Suprapubic skin (tissue), 4 donors: ENCODE data around the gene ABCC2. TPM values are rescaled to one million over a fixed set of nuclear protein-coding genes. Genes with fewer than 3 reads are reported as not detected.

Experiments
- DNase-seq, 2 donors: peaks; one replicate each; pipeline ENCODE4 v3.0.0-alpha.2; 2019; ENCODE audit warnings: low spot score in 2 of 2
- H3K27ac ChIP-seq: fragments of 200-600 bp; sonication (generic); one replicate; pipeline ENCODE4 v1.5.1; 2019
- H3K27me3 ChIP-seq: fragments of 200-600 bp; sonication (generic); one replicate; pipeline ENCODE4 v1.5.1; 2019
- H3K36me3 ChIP-seq: fragments of 200-600 bp; sonication (generic); one replicate; pipeline ENCODE4 v1.5.1; 2019
- H3K4me1 ChIP-seq: fragments of 200-600 bp; sonication (generic); one replicate; pipeline ENCODE4 v1.5.1; 2019
- H3K4me3 ChIP-seq: fragments of 200-600 bp; sonication (generic); one replicate; pipeline ENCODE4 v1.5.1; 2019; ENCODE audit warnings: mild to moderate bottlenecking
- H3K9me3 ChIP-seq: fragments of 200-600 bp; sonication (generic); one replicate; pipeline ENCODE4 v1.5.1; 2019
- CTCF ChIP-seq, 2 donors: fragments of 200-600 bp in 1 of 2; fragments of 450-650 bp in 1 of 2; sonication (generic) in 1 of 2; IDR thresholded peaks; one replicate each; pipeline ENCODE4 v1.5.1; 2016 to 2019; ENCODE audit warnings: antibody characterized with exemption in 2 of 2, mild to moderate bottlenecking in 1 of 2, moderate library complexity in 1 of 2
- EP300 ChIP-seq: sonication (generic); formaldehyde crosslinking; IDR thresholded peaks from one replicate; pipeline ENCODE4 v1.6.1; 2017; ENCODE audit warnings: antibody characterized with exemption
- POLR2A ChIP-seq, 2 donors: fragments of 450-650 bp; IDR thresholded peaks; one replicate each; pipeline ENCODE4 v1.6.1; 2017; ENCODE audit warnings: antibody characterized with exemption in 2 of 2, mild to moderate bottlenecking in 2 of 2, moderate library complexity in 2 of 2
- POLR2AphosphoS5 ChIP-seq, 3 donors: sonication (generic); formaldehyde crosslinking; IDR thresholded peaks; one replicate each; pipeline ENCODE4 v1.6.1; 2017; ENCODE audit warnings: antibody characterized with exemption in 3 of 3
- WGBS: methylation state at CpG from one replicate; pipeline ENCODE4 v1.1.5; 2018; 5-methylcytosine and 5-hydroxymethylcytosine counted together
- total RNA-seq, 4 donors: library from RNA; depleted of rRNA; stranded (reverse); fragments of >200 nt; gene quantifications; one replicate each; pipeline ENCODE4 v1.1.0, GENCODE V29; 2016

Gene ABCC2
- total RNA-seq, 4 donors from 2014 or later = 1.4 to 4.4 (median 2.7) TPM

DNA sequence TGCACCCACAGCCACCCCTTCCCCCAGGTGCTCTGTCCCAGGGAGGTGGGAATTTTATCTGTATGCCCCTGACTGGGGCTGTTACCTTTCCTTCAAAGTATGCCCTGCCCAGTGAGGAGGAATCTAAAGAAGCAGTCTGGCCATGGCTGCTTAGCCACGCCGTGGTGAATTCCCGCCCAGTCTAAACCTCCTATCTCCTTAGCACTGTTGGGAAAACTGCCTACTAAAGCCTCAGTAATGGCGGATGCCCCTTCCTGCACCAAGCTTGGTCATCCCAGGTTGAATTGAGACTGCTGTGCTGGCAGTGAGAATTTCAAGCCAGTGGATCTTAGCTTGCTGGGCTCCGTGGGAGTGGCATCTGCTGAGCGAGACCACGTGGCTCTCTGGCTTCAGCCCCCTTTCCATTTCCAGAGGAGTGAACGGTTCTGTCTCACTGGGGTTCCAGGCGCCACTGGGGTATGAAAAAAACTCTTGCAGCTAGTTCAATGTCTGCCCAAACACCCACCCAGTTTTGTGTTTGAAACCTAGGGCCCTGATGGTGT, 87.2 kb downstream of the ABCC2 start:
- no peaks in the 10 kb centered on the region for H3K9me3 ChIP-seq
- H3K36me3 ChIP-seq = no peaks in the 10 kb centered on the region
- WGBS = 87% methylated on average over 9 of the region's 9 CpGs
- no peak overlapping the region for H3K4me3 ChIP-seq
- DNase-seq = no peak
- H3K4me1 ChIP-seq = no peaks in the 10 kb centered on the region
- no peaks in the 10 kb centered on the region for H3K27me3 ChIP-seq
- no peak for TF ChIP-seq POLR2AphosphoS5 (IDR thresholded peaks at IDR 0.05)
- TF ChIP-seq POLR2A (IDR thresholded peaks at IDR 0.05) = no peak
- no peak for TF ChIP-seq CTCF (IDR thresholded peaks at IDR 0.05)
- no peak for TF ChIP-seq EP300
- no peak overlapping the region for H3K27ac ChIP-seq

- Histone ChIP-seq H3K36me3 (peaks cover under 1% of the 10 kb centered on the region), H3K4me3 (no peak overlapping the region), H3K27ac (no peak overlapping the region), H3K9me3 (no peaks in the 10 kb centered on the region), H3K4me1 (no peaks in the 10 kb centered on the region), H3K27me3 (no peaks in the 10 kb centered on the region)
- DNase-seq = no peak
- no peak for TF ChIP-seq POLR2AphosphoS5 (IDR thresholded peaks at IDR 0.05)
- TF ChIP-seq POLR2A (IDR thresholded peaks at IDR 0.05) = no peak
- no peak for TF ChIP-seq EP300
- WGBS = 61% methylated on average over 8 of the region's 8 CpGs
These were observed 87.8 kb downstream of the ABCC2 start for GRCh38 chr10:99870123-99870730.

- H3K27me3 ChIP-seq = no peaks in the 10 kb centered on the region
- 66% methylated on average over 5 of the region's 5 CpGs for WGBS
These were observed 90.1 kb downstream of the ABCC2 start for GRCh38 chr10:99872367-99873162.

GRCh38 chr10:99873846-99874245, 91.4 kb downstream of the ABCC2 start:
- Histone ChIP-seq H3K27me3 (no peaks in the 10 kb centered on the region), H3K4me3 (no peak overlapping the region), H3K36me3 (peaks cover 37% of the 10 kb centered on the region), H3K27ac (no peak overlapping the region), H3K9me3 (no peaks in the 10 kb centered on the region), H3K4me1 (no peaks in the 10 kb centered on the region)
- TF ChIP-seq POLR2AphosphoS5 (IDR thresholded peaks at IDR 0.05) (no peak), EP300 (no peak), CTCF (IDR thresholded peaks at IDR 0.05) (no peak), POLR2A (IDR thresholded peaks at IDR 0.05) (no peak)
- WGBS = 91% methylated on average over 5 of the region's 5 CpGs
- no peak for DNase-seq

More at GRCh38 chr10:99872367-99873162, 90.1 kb downstream of the ABCC2 start:
- H3K4me1 ChIP-seq = no peaks in the 10 kb centered on the region
- no peak overlapping the region for H3K27ac ChIP-seq
- TF ChIP-seq CTCF (IDR thresholded peaks at IDR 0.05) = no peak
- DNase-seq = no peak
- H3K36me3 ChIP-seq = peaks cover 24% of the 10 kb centered on the region
- H3K9me3 ChIP-seq = no peaks in the 10 kb centered on the region
- no peak overlapping the region for H3K4me3 ChIP-seq

- 72% methylated on average over 9 of the region's 9 CpGs for WGBS
- no peak for TF ChIP-seq POLR2AphosphoS5 (IDR thresholded peaks at IDR 0.05)
- TF ChIP-seq EP300 = no peak
- no peak for TF ChIP-seq POLR2A (IDR thresholded peaks at IDR 0.05)
- TF ChIP-seq CTCF (IDR thresholded peaks at IDR 0.05) = no peak
- no peak overlapping the region for H3K4me3 ChIP-seq
- H3K9me3 ChIP-seq = no peaks in the 10 kb centered on the region
- no peak overlapping the region for H3K27ac ChIP-seq
- no peak for DNase-seq
- H3K4me1 ChIP-seq = no peaks in the 10 kb centered on the region
- H3K36me3 ChIP-seq = peaks cover 44% of the 10 kb centered on the region
- H3K27me3 ChIP-seq = no peaks in the 10 kb centered on the region
These were observed 92.1 kb downstream of the ABCC2 start for GRCh38 chr10:99874341-99875085.
